Measurements from ENCODE around the gene M1AP.
A peak's percentile ranks its signal among the peaks of the same experiment; 100 is the strongest.

Gene M1AP

GRCh38 chr2:74516650-74517049 lies 131.5 kb downstream of the M1AP start:
- no peak for DNase-seq

GRCh38 chr2:74515981-74516633 lies 132.0 kb downstream of the M1AP start:
- peak; percentile 87 for DNase-seq

GRCh38 chr2:74515271-74515980 lies 132.7 kb downstream of the M1AP start:
- no peak for DNase-seq

DNA sequence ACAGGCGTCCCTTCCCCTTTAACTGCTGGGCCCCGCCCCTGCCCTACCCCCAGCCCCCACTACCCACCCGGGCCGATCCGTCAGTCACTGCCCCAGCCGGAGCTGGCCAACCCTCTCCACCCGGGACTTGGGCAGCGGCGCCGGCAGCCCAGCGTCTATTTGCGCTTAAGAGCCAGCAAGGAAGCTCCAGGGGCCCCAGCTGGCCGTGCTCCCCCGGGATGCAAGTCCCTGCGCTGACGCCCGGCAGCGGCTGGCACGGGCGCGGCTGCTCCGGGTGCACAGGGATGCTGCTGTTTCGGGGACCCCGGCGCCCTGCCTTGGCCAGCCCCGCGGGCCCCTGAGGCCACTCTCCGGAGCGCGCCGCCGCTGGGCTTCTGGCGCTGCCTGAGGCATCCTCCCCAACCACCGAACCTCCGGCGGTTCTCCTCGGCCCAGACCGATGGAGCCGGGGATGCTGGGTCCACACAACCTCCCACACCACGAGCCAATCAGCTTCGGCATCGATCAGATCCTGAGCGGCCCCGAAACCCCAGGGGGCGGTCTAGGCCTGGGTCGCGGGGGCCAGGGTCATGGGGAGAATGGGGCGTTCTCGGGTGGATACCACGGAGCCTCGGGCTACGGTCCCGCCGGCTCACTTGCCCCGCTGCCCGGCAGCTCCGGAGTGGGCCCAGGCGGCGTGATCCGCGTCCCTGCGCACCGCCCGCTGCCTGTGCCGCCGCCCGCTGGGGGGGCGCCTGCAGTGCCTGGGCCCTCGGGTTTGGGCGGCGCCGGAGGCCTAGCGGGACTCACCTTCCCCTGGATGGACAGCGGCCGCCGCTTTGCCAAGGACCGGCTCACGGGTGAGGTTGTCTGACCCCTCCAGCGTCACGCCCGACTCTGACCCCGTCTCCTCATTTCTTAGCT lies 133.5 kb downstream of the M1AP start, which contains the start of gene TLX2:
Gene TLX2, plus strand, starts transcription at position 83 of the 903 bp plus-strand sequence. Its CDS starts 357 bp downstream, at position 440.
- DNase-seq, result no peak

DNA sequence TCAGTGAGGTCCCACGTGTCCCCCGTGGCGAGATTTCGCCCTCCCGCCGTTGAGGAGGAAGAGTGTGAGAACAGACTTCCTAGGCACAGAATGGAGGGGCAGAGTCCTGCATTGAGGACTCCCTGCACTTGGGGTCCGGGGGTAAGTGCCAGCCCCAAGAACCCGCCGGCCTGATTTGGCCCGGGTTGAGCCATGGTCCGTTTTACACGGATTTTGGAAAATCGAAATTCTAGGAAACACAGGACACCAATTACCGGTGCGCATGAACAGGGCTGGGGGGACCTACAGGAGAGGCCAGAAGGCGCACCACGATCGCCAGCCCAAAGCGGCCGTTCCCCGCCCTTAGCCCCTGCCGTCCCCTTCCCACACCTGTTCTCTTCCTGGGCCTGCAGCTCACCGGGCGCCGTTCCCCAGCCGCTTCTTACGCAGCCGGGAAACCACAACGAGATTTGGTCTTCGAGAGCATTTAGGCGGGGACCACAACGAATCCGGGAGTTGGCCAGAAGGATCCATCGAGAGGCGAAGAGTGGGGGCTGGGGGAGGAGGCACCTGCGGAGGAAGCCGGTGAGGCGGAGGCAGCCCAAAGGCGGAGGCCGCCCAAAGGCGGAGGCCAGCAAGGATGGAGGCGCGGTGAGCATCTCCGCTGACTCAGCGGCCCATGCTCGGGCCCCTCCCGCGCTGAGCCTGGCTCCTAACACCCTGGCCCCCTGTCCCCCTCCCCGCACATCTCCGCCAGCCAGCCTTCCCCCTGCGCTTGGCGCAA lies 134.3 kb downstream of the M1AP start:
- no peak for DNase-seq

- no peak for DNase-seq
These were observed 135.2 kb downstream of the M1AP start for GRCh38 chr2:74512744-74513604.

DNA sequence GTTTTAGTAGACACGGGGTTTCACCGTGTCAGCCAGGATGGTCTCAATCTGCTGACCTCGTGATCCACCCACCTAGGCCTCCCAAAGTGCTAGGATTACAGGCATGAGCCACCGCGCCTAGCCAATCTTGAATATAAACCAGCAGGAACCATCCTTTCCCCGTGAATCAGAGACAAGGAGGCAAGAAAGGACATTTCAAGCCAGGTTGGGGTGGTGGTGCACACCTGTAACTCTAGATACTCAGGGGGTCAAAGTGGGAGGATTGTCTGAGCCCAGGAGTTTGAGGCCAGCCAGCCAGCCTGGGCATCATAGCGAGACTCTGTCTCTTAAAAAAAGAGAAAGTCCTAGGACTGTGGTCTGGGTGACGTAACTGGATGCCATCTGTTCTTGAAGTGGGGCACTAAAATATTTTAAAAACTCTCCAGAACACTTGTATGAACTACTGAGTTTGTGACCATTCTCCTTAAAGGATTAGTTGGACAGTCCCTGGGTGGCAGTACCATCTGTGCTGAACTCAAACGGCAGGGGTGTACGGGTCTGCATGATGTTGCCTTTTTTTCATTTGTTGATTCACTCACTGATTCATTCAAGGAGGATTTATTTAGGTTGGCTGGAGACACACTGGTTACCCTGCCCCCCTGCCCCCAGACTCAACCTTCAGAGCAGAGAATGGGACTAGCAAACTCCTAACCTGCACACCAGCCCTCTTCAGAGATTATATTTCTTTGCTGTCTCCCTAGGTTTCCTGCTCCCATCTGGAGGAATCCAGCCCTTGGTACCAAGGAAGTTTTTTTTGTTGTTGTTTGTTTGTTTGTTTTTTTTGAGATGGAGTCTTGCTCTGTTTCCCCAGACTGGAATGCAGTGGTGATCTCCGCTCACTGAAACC lies 136.8 kb downstream of the M1AP start:
- DNase-seq, result no peak

GRCh38 chr2:74510272-74510671 lies 137.9 kb downstream of the M1AP start:
- DNase-seq, result no peak

DNA sequence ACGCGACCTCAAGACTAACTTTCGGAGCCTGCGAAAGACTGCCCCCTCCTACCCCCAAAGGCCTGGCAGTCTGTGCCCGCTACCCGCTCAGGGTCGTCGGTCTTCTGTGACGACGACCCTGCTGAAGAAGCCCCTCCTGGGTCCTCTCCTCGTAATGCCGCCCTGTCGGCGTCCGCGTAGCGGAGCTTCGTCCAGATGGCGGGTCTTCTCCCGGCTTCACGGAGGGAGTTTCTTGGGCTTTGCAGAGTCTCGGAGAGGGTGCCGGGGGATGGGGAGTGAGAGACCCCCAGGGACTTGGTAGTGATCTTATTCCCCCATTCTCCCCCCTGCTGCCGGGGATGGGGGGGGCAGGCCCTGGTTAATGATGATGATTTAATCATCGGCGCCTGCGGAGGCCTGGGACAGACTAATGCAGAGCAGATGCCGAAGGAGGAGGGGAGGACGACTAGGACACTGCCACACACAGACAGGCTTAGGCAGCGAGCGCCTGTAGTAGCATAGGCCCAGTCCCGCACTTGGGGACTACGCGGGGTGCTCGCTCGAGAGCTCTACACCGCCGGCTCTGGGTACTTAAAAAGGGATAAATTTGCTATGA lies 140.1 kb downstream of the M1AP start:
- no peak for DNase-seq
